DMS153 (cell line): Measurements from ENCODE around the gene FAF1.
"Not testable (repeated sequence)": the region's sequence is repeated elsewhere in the genome, so short reads cannot be mapped to it uniquely, and the experiment has no call there.

Experiments used
- DNase-seq: peaks from one replicate; lab custom pipeline; 2025; lab: John Stamatoyannopoulos, UW

The FAF1 gene

DNA sequence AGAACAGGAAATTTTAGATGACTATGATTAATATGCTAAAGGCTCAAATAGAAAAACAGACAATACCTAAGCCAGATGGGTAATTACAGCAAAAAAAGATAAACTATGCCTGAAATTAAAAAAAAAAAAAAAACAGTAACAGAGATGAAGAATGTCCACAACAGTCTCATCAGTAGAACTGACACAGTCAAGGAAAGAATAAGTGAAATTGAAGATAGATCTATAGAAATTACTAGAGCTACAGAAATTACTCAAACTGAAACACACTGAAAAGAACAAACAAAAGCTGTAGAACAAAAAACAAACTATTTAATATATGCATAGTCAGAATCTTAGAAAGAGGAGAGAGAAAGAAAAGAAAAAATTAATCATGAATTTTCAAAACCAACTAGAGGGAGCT lies 112.8 kb downstream of the FAF1 start:
- DNase-seq, result no peak

DNA sequence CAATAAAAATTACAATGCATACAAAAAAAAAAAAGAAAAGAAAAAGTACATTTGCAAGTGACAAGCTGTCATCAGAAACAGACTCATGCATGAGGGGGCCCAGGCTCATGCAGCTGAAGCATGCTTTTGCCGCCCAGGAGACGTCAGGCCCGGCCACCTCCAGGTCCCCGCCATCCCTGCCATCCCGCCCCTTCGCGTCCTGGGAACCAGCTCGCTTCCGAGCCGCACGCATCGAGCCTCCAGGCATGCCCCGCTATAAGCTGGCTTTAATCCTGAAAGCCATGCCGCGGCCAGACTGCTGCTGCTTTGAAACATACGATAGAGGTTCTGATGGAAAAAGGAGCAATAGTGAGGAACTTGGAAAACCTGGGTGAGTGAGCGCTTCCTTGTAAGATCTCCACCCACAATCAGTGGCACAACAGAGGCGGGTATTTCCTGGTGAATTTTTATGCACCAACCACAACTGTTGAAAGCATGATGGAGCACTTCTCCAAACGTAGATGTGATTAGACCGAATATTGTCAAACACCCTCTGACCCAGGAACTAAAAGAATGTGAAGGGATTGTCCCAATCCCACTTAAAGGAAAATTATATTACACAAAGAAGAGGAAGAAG lies 113.7 kb downstream of the FAF1 start:
- no peak for DNase-seq

DNA sequence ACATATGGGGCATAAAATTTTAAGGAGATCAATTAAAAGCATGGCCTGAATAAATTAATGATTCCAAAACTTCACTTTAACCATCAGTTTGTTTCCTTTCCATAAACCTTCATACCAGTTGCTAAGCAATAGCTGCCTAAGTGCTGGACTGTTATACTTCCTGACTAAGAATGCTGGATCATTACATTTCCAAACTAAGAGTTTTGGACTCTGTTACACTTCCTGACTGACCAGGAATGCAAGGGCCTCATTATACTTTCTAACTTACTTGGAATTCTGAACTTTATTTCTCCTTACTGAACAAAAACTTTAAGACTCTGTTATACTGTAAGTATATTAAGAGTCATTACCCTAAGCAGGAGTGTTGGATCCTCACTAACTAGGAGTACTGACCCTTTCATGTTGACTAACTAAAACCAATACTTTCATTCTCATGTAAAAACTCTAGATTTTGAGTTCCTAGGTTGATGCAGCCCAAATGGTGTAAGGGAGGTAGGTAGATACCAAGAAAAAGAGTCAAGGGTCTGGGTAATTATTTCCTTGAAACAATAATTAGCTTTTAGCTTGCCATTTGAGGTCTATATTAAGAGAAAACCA lies 118.2 kb downstream of the FAF1 start:
- DNase-seq, result no peak

DNA sequence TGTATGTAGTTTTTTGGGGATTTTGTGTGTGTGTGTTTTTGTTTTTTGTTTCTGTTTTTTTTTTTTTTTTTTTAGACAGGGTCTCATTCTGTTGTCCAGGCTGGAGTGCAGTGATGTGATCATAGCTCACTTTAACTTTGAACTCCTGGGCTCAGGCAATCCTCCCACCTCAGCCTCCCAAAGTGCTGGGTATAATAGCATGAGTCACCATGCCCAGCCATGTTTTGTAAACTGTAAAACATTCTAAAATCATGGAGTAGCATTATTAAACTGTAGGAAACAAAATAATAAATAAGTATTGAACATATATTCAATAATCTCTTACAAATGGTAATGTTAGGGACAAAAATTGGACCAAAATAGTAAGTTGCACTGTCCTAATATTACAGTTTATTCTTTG lies 124.0 kb downstream of the FAF1 start:
- DNase-seq, result no peak

DNA sequence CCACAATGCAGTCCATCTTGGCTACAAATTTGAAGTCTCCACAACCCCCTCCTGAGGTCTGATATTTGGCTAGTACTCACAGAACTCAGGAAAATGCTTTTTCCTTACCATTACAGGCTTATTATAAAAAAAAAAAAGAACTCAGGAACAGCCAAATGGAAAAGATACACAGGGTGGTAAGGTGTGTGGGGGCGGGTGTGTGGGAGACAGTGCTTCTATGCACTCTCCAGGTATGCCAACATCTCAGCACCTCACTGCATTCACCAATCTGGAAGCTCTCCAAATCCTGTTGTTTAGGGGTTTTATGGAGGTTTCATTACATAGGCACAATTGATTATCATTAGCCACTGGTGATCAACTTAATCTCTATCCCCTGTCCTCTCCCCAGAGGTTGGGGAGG lies 126.9 kb downstream of the FAF1 start:
- no peak for DNase-seq

DNA sequence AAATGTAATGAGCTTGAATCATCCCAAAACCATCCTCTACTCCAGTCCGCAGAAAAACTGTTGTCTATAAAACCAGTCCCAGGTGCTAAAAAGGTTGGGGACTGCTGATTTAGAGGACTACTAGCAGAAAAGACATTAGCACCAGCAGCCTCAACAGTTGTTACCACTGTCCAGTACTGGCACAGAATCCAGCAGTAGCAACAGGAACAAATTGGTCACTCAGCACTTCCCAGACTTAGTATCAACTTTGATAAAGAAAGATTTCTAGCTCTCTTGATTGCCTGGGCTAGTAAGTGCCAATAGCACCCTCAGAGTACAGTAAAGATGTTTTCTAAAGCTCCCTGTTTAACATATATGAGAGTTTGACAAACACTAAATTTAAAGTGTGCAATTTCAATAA lies 127.9 kb downstream of the FAF1 start:
- no peak for DNase-seq

DNA sequence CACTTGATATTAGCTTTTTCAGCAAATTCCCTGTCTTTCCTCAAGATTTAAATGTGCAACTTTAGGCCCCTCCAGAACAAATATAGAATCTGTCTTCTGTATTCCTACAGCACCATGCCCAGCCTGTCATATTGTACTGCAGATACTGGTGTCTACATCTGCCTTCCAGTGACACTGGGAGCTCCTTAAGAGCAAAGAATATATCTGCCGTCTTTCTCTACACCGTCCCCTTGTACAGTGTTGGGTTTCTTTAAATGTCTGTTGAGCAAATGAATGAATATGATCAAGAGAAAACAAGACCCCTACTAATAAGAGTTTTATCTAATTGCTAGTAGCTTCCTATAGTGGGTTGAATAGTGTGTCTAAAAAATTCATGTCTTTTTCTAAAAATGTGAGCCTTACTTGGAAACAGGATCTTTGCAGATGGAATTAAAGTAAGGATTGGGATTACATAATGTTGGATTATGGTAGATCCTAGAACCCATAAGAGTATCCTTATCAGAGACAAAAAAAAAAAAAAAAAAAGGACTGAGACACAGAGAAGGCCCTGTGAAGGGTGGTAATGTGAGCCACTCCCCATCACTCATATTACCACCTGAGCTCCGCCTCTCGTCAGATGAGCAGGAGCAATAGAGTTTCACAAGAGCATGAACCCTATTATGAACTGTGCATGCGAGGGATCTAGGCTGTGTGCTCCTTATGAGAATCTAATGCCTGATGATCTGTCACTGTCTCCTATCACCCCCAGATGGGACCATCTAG lies 128.6 kb downstream of the FAF1 start:
- DNase-seq, result no peak

DNA sequence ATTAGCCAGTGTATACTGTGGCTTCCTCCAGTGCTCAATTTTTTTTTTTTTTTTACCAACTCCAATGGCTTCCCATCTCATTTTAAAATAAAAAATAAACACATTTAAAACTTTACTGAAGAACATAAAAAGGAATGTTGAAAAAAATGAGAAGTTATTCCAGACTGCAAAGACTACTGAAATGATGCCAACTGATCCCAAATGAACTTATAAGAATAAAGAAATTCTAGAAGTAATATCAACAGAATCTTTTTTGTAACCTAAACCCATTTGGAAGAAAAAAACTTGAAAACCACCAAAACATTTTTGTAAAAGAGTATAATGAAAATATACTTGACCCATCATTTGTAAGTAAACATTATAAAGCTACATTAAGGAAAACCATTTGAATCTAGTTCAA lies 129.4 kb downstream of the FAF1 start:
- DNase-seq, result no peak

DNA sequence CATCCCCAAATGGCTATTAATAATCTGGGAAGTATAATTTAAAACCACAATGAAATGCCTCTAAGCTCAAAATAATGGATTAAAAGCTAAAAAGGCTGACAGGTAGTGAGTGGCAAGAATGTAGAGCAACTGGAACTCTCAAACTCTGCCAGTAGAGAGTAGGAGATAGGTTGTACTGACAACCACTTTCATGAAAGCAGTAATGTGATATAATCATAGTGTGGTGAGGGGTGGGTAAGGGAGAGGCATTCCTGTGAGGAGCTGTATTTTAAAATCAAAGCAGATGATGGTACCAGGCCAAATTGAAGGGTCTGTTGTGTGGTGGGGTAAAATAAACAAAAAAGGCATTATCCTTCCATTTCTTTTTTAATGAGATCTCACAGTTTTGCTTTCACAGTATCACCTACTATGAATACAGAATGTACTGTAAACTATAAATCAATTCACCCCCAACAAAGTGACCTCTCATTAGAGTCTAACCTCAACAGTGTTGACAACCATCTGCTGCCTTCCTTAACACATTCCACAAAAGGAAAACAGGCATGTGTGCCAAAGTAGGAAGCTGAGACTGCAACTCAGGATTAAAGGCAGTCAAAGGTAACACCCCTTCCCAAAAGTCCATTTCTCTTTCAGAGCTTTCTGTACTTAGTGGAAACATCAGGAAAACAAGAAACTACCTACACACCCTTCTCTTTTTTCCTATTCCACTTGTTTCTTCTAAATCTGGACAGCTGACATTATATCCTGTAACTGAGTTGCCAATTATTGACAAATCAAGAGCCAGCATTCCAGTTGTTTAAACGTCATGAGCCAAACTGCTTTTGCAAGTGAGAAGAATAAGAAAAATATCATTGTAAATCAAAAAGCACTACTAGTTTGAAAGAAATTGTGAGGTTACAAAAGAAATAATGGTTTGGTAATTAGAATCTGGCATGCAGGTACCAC lies 130.8 kb downstream of the FAF1 start:
- DNase-seq, result no peak

DNA sequence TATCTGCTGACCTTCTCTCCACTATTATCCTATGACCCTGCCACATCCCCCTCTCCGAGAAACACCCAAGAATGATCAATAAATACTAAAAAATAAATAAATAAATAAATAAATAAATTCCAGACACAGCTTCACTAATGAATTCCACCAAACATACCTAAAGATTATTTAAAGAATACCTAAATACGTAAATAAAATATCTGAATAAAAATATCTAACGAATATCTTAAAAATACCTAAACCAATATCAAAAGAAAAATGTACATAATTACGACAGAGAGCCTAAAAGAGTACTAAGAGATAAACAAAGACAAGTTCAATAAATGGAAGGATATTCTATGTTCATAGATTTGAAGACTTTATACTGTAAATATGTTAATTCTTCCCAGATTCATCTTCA lies 132.5 kb downstream of the FAF1 start:
- DNase-seq, result no peak

DNA sequence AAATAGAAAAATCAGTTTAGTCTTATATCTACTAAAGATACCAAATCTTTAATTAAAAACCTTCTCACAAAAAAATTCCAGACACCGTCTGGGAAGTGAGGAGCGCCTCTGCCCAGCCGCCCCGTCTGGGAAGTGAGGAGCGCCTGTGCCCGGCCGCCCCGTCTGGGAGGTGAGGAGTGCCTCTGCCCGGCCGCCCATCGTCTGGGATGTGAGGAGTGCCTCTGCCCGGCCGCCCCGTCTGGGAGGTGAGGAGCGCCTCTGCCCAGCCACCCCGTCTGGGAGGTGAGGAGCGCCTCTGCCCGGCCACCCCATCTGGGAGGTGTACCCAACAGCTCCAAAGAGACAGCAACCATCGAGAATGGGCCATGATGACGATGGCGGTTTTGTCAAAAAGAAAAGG lies 133.3 kb downstream of the FAF1 start:
- DNase-seq, result not testable (repeated sequence)

DNA sequence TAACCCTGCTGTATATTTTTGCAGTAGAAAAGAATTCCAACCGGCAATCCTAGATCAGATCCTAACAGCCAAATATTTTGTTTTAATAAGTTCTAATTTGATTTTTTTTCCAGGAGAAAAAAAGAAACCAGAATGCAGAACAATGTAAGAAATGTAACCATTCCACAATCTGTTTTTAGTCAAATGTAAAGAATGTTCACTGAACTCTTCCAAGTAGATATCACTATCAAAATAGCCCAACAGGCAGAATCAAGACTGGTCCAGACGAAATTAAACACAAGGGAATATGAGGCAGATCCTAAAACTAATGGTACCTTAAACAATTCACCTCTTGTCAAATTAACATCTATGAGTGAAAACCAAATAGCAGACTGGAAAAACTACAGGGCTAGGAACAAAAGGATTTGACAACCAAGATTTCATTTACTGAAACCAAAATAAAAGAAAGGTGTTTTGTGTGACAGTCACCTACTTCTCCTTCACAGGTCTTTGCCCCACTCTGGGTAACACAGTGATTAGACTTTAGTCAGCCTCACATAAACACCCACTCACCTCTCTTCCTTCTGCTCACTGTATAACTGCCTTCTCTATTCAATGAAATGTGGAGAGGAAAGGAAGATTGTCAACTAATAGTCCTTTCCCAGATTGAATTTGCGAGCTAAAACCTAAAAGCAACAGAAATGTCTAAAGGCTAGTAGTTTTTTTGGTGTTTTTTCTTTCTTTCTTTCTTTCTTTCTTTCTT lies 137.9 kb downstream of the FAF1 start:
- no peak for DNase-seq

DNA sequence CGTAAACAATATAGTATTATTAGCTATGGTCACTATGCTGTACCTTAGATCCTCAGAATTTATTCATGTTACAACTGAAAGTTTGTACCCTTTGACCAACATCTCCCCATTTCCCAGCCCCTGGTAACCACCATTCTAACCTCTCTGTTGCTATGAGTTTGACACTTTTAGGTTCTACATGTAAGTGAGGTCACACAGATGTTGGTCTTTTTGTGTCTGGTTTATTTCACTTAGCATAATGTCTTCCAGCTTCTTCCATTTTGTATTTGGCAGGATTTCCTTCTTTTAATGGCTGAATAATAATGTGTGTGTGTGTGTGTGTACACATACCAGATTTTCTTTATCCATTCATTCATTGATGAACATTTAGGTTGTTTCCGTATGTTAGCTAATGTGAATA lies 139.5 kb downstream of the FAF1 start:
- no peak for DNase-seq

DNA sequence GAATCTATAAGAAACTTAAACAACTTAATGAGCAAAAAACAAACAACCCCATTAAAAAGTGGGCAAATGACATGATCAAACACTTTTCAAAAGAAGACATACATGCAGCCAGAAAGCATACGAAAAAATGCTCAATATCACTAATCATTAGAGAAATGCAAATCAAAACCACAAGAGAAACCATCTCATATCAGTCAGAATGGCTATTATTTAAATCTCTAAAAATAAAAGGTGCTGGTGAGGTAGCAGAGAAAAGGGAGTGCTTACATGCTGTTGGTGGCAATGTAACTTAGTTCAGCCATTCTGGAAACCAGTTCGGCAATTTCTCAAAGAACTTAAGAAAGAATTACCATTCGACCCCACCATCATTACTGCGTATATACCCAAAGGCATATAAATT lies 147.7 kb downstream of the FAF1 start:
- no peak for DNase-seq

DNA sequence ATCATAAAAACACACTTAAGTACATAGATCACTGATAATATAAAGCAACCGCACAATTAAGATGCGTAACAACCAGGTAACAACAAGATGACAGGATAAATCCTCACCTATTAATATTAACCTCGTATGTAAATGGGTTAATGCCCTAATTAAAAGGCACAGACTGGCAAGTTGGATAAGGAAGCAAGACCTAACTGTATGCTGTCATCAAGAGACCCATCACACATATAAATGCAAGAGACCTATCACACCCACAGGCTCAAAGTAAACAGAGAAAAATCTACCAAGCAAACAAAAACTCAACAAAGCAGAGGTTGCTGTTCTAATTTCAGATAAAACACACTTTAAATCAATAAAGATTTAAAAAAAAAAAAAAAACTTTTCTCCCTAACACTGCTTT lies 151.8 kb downstream of the FAF1 start:
- no peak for DNase-seq

DNA sequence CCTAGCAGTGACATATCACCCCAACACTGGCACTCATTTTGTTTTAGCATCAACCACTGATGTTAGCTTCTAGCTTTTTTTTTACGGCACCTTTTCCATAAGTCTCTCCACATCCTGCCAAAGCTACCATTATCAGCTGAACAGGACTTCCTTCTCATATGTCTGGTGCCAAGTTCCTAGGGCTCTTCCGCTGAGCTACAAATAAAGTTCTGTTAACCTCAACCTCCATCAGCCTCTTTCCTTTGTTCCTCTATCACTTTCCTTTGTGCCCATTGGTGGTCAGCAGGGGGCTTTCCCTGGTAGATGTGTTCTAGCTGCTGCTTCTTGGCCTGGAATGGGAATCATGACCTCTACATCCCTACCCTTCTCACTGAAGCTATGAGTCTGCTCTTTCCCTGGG lies 163.8 kb downstream of the FAF1 start:
- DNase-seq, result no peak

DNA sequence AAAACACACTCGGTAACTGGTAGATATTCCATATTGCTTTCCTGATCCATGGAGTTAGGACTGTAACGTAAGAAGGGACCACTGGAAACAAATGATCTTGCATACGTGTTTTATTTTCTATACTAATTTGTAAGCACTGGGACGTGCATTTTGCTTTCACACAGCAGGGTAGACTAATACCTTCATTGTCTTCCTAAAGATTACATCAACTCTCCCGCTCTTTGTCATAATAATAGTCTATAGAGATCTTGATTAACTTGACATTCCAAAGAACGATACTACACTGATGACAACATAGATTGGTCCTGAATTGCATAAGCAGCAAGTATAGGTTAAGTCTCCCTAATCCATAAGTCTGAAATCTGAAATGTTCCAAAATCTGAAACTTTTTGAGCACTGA lies 166.5 kb downstream of the FAF1 start:
- no peak for DNase-seq

DNA sequence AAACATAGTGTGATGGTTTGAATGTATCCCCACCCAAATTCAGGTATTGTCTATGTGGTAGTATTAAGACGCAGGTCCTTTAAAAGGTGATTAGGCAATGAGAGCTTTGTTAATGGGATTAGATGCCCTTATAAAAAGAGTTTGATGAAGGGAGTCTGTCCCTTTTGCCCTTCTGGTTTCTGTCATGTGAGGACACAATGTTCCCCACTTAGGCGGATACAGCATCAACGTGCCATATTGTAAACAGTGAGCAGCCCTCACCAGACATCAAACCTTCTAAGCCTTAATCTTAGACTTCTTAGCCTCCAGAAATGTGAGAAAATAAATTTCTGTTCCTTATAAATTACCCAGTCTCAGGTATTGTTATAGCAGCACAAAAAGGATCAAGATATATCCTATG lies 172.8 kb downstream of the FAF1 start:
- no peak for DNase-seq

DNA sequence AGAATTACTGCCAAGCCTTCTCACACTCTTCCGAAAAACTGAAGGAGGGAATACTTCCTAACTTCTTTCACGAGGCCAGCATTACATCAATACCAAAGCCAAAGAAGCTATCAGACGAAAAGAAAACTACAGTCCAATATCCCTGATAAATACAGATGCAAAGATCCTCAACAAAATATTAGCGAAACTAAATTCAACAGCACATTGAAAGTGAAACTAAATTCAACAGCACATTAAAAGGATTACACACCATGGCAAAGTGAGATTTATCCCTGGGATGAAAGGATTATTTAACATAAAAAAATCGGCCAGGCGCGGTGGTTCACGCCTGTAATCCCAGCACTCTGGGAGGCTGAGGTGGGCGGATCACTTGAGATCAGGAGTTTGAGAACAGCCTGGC lies 176.8 kb downstream of the FAF1 start:
- no peak for DNase-seq

DNA sequence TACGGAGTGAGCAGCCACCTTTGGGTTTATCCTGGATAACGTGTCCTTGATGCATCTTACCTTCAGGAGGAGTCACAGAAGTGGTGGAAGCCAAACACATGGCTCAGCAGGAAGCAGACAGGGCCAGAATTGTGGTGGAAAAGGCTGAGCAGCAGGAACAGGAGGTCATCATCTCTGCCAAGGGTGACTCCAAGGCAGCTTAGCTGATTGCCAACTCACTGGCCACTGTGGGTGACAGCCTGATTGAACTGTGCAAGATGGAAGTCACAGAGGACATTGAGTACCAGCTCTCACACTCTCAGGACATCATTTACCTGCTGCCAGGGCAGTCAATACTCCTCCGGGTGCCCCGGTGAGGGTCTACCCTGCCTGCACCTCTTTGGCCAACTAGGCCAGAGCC lies 179.3 kb downstream of the FAF1 start:
- DNase-seq, result no peak

DNA sequence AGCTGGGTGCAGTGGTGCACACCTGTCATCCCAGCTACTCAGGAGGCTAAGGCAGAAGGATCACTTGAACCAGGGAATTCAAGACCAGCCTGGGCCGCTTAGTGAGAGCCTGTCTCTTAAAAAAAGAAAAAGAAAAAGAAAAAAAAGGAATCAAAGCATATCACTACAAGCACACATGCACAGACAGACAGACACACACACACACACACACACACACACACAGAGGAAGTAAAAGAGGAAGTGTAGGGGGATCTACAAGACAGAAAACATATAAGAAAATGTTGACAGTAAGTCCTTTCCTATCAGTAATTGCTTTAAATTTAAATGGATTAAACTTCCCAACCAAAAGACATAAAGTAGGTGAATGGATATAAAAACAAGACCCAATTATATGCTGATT lies 180.3 kb downstream of the FAF1 start:
- DNase-seq, result no peak

DNA sequence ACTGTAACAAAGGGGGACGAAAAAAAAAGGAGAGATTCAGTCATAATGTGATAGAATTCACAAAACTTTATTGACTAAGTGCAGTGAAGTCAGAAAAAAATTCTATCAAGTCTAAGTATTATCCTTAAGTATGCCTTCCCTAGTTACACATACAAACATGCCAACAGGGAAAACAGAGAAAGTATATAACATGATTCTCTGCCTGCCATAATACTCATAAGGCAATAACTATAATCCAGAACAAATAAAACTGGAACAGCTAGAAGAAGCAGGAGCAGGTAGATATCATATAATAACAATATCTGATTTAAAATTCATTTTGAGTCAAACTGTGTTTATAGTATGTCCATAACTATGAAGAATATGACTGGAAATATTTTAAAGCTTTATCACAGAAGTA lies 184.3 kb downstream of the FAF1 start:
- no peak for DNase-seq
